DOHH2 (cell line): ENCODE results near the gene CD47.

ENCODE experiments used
- CTCF ChIP-seq: fragments of 200-600 bp; sonication (generic); IDR thresholded peaks from one replicate; pipeline ENCODE4 v1.5.1; 2014; ENCODE audit warnings: antibody characterized with exemption, mild to moderate bottlenecking, low read depth, low read length; ENCODE audit not compliant: poor library complexity, severe bottlenecking
- EZH2phosphoT487 ChIP-seq: fragments of 200-600 bp; sonication (generic); IDR thresholded peaks from 2 replicates; pipeline ENCODE4 v1.6.1; 2017; ENCODE audit warnings: borderline replicate concordance, mild to moderate bottlenecking, antibody characterized with exemption, low read length, moderate library complexity, mixed read lengths

- no peak for TF ChIP-seq CTCF
- no peak for TF ChIP-seq EZH2phosphoT487
Observed at GRCh38 chr3:108073764-108074431, 16.9 kb downstream of the CD47 start.
